GM12892 (cell line): ENCODE results near the gene SSH3.

Experiments used
- DNase-seq: peaks from one replicate; pipeline ENCODE4 v3.0.0; 2011; ENCODE audit not compliant: insufficient read length
- FAIRE-seq: peaks from 2 replicates; lab custom pipeline; 2011; peaks lifted over from hg19 to GRCh38; lab: Jason Lieb, UNC
- POLR2A ChIP-seq: IDR thresholded peaks from 2 replicates; pipeline ENCODE4 v1.6.1; 2011; ENCODE audit warnings: low read depth, low read length, control low read depth
- POLR2AphosphoS5 ChIP-seq: IDR thresholded peaks from 2 replicates; pipeline ENCODE4 v1.6.1; 2011; ENCODE audit warnings: low read depth, low read length, control low read depth
- TAF1 ChIP-seq: IDR thresholded peaks from 2 replicates; pipeline ENCODE4 v1.6.1; 2011; ENCODE audit warnings: low read depth, mild to moderate bottlenecking, control low read depth, low read length, borderline replicate concordance

Gene SSH3

GRCh38 chr11:67261946-67262681 lies 41.2 kb upstream of the SSH3 start:
- TF ChIP-seq POLR2A (no peak), TAF1 (no peak), POLR2AphosphoS5 (no peak)
- FAIRE-seq (no peak), DNase-seq (no peak)

- DNase-seq (peak; percentile 83), FAIRE-seq (peak; percentile 98)
- TF ChIP-seq TAF1 (no peak), POLR2A (no peak; the same call in 1 of the 2 replicates), POLR2AphosphoS5 (no peak)
These were observed 40.3 kb upstream of the SSH3 start for GRCh38 chr11:67262731-67263675.

- no peak for TF ChIP-seq TAF1
- no peak for TF ChIP-seq POLR2A
- no peak for TF ChIP-seq POLR2AphosphoS5
- FAIRE-seq (no peak), DNase-seq (no peak)
These were observed 39.1 kb upstream of the SSH3 start for GRCh38 chr11:67264260-67264659.

GRCh38 chr11:67264877-67265632 lies 38.3 kb upstream of the SSH3 start:
- TF ChIP-seq POLR2A (no peak), POLR2AphosphoS5 (no peak), TAF1 (no peak)
- FAIRE-seq (no peak), DNase-seq (no peak)

GRCh38 chr11:67265633-67266448 lies 37.5 kb upstream of the SSH3 start:
- DNase-seq = peak; percentile 86
- peak; percentile 90 for FAIRE-seq
- TF ChIP-seq POLR2AphosphoS5 = no peak
- no peak for TF ChIP-seq TAF1
- no peak for TF ChIP-seq POLR2A

- TF ChIP-seq POLR2A = no peak
- no peak for TF ChIP-seq POLR2AphosphoS5
- no peak for TF ChIP-seq TAF1
- DNase-seq (no peak), FAIRE-seq (peak; percentile 67)
These were observed 36.7 kb upstream of the SSH3 start, which contains the start of gene GRK2 for GRCh38 chr11:67266449-67267187. TSS of gene GRK2 (plus strand) at chr11:67266473. CDS start at chr11:67266700, 227 bp downstream.

- peak; percentile 33 for TF ChIP-seq POLR2A
- no peak; the same call in none of the 2 replicates for TF ChIP-seq POLR2AphosphoS5
- 0 out of 2 replicates have a peak, but pooled peaks have one; percentile 43 for TF ChIP-seq TAF1
- FAIRE-seq (no peak), DNase-seq (no peak)
These were observed 35.9 kb upstream of the SSH3 start for GRCh38 chr11:67267188-67268080.

GRCh38 chr11:67268081-67268961 lies 35.0 kb upstream of the SSH3 start:
- TF ChIP-seq POLR2AphosphoS5 (no peak), POLR2A (peak; percentile 28), TAF1 (peak; percentile 29; the same call in 1 of the 2 replicates)
- DNase-seq (peak; percentile 80), FAIRE-seq (peak; percentile 99)
